ENCODE data around the gene KCTD2.
"Not testable (repeated sequence)": the region's sequence is repeated elsewhere in the genome, so short reads cannot be mapped to it uniquely, and the experiment has no call there.

The KCTD2 gene, protein sequence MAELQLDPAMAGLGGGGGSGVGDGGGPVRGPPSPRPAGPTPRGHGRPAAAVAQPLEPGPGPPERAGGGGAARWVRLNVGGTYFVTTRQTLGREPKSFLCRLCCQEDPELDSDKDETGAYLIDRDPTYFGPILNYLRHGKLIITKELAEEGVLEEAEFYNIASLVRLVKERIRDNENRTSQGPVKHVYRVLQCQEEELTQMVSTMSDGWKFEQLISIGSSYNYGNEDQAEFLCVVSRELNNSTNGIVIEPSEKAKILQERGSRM
- 50.8 reads per million, percentile 68 among the genes with 10 or more reads in this experiment for total RNA-seq

DNA sequence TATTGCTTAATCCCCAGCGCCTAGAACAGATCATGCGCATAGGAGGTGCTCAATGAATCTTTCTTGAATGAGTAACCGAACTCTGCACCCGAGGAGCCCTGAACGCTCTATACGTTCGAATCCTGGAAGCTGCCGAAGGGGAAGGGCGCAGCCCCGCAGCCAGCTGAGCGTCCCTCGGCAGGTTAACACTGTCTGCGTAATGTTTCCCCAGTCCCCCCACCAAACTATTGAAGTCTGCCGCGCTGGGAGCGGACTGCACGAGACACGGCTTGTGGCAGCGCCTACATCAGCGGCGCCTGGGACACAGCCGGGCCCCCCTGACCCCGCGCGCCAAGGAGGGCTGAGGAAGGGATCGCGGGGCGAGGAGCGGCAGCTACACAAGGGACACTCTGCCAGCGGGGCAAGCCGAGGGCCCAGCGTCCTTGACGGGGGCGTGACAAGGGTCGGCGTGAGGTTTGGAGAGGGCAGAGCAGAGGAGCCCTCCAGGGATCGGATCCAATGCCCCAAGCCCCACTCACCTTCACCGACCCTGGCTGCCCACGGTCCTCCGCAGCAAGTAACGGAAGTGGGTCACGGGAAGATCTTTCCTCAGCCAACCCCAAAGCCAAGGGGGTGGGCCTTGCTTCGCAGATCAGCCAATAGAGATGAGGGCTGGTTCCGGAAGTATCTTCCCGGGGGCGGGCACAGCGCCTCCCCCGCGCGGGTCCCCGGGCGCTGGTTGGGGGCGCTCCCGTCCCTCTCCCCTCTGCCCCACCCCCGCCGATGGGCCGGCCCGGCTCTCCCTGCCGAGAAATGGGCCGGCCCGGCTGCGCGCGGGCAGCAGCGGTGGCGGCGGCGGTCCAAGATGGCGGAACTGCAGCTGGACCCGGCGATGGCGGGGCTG, at the start of gene KCTD2, which contains the start of gene ATP5PD:
KCTD2 (plus strand) TSS at position 819 of the 883 bp plus-strand sequence; CDS start at position 845, 26 bp downstream.
ATP5PD (minus strand) TSS at position 563 of the 883 bp plus-strand sequence. CDS start 4,319 bp downstream, outside the sequence.
- DNase-seq, result peak; percentile 91

DNA sequence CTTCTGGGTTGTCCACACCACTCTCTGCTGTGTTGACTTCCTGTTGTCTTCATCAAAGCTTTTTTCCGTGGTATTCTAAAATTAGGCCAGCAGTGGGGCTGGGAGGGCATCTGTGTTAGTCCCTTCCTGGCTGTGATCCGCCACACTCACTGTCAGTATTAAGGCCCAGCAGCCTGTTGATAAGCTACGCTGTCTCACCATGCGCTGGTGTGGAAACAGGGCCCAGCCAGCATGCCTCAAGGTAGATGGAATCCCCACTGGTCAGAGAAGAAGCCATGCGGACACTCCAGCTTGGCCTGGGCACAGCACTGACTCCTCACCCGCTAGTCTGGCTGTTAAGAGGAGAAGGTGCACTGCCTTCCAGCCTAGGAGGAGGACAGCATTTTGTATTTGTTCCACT, 48.2 kb upstream of the KCTD2 start:
- no peak for DNase-seq

DNA sequence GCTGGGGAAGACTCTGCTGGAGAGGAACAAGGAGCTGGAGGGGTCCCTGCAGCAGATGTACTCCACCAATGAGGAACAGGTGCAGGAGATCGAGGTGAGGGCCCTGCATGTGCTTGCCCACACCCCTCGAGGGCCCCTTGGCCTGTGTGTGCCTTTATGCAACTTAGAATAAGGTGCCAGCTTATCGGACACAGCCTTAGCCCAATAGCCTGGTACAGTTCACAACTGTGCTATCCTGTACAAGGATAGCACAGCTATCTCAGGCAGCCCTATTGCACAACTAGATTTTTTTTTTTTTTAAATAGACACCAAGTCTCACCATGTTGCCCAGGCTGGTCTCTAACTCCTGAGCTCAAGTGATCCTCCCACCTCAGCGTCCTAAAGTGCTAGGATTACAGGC, 47.5 kb upstream of the KCTD2 start:
- DNase-seq, result no peak

DNA sequence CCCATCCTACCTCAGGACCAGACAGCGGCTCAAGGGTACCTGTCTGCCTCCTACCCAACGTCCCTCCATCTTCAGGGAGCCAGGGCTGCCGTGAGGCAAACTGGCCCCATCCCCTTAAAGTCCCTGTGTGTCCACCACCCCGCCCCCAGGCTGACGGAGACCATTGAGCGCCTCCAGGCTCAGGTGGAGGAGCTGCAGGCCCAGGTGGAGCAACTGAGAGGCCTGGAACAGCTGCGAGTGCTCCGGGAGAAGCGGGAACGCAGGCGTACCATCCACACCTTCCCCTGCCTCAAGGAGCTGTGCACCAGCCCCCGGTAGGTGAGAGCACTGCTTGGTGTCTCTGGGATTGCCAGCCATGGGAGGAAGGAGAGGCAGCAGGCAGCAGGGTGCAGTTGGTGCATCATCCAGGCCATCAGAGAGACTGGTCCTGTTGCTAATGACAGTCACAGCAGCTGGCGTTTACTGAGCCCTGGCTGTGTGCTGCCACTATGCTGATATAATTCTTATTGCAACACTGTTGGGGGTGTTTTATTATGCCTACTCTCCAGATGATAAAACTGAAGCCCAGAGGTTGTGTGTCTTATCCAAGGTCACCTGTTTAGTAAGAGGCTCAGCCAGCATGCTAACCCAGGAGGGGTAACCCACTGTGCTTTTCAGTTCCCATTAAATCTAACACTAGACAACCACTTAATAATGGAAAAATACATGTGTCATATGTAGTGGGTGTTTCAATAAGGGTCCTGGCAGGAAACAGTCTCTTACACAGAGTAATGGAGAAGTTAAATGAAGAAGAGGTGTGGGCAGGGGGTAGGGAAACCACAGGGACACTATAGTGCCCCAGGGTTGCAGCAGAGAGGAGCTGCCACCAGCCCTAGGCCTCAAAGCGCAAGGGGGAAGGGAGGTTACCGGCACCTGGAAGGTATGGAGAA, 44.8 kb upstream of the KCTD2 start:
- no peak for DNase-seq

DNA sequence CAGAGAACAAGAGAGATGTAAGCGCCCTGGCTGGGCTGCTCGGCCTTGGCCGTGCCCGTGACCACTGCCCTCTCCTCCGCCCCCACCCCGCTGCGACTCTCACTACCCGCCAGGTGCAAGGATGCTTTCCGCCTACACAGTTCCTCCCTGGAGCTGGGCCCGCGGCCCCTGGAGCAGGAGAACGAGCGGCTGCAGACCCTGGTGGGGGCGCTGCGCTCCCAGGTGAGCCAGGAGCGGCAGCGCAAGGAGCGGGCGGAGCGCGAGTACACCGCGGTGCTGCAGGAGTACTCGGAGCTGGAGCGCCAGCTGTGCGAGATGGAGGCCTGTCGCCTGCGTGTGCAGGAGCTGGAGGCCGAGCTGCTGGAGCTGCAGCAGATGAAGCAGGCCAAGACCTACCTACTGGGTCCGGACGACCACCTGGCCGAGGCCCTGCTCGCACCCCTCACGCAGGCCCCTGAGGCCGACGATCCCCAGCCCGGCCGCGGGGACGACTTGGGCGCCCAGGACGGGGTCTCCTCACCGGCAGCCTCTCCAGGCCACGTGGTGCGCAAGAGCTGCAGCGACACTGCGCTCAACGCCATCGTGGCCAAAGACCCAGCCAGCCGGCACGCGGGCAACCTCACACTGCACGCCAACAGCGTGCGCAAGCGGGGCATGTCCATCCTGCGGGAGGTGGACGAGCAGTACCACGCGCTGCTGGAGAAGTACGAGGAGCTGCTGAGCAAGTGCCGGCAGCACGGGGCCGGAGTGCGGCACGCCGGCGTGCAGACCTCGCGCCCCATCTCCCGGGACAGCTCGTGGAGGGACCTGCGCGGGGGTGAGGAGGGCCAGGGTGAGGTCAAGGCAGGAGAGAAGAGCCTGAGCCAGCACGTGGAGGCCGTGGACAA, 43.7 kb upstream of the KCTD2 start:
- no peak for DNase-seq

DNA sequence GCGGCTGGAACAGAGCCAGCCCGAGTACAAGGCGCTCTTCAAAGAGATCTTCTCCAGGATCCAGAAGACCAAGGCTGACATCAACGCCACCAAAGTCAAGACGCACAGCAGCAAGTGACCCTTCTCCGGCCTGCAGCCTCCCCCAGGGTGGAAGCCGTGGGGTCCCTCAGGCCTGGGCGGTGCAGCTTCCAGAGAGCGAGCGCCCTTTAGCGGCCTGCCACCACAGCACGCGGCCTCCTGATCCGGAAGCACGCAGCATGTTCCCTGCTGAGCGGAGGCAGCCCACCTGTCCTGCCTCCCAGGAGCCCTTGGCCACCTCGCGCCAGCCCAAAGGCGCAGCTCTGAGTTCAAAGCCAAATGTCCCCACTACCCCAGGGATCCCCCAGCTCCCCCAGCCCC, 43.1 kb upstream of the KCTD2 start:
- DNase-seq, result no peak

DNA sequence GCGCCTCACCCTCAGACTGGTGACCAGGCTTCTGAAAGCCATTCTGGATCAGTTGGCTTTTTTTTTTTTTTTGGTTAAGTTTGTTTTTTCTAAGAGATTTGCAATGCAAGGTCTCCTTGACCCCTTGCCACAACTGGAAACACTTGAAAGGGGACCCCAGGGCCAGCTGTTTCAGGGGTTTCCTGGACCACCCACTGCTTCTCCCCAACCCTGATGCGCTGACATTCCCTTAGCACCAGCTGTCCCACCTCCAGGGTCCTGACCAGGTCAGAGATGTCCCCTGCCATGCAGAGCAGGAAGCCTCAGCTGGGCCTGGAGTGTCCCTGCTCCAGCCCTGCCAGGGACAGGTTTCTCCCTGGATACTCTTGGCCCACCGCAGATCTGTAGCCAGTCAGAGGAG, 42.7 kb upstream of the KCTD2 start:
- no peak for DNase-seq

DNA sequence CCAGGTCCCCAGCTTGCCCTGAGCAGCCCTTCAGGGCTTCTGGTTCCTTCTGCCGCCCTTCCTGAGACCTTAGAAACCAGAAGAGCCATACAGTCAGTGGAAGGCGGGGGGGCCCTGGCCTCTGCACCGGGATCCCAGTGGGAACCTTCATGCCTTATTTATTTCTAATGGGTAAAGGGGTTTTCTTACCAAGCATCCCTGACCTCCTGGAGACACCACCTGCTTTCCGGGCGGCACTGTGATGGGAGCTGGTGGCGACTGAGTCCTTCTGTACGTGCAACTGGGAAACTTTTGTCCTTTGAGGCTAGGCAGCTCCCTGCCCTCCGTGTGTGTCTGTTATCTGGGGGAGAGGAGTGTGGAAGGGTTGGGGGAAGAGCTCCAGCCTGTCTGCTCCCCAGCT, 41.7 kb upstream of the KCTD2 start:
- no peak for DNase-seq

DNA sequence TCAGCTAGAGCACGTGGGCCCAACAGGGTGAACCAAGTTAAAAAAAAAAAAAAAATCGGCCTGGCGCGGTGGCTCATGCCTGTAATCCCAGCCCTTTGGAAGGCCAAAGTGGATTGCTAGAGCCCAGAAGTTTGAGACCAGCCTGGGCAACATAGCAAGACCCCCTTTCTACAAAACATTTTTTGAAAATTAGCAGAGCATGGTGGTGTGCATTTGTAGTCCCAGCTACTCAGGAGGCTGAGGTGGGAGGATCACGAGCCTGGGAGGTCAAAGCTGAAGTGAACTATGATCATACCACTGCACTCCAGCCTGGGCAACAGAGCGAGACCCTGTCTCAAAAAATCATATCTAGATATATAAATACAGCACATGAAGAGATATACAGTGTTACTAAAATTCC, 40.9 kb upstream of the KCTD2 start:
- not testable (repeated sequence) for DNase-seq

DNA sequence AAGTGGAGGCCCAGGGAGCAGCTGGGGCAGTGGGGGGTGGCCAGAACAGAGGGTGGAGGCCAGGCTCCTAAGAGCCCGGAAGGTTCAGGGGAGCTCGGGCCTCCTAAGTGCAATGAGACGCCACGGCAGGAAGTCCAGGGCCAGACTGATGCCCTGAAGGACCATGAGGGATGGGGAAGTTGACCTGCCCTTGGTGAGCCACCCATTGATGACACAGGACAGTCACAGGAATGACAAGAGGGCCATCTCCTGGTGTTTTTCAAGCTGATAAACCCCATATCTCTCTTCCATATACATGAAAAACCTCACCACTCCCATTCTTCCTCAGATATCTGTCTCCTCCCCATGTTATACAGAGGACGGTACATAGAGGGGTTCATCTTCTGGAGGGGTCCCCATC, 40.4 kb upstream of the KCTD2 start:
- DNase-seq, result no peak

DNA sequence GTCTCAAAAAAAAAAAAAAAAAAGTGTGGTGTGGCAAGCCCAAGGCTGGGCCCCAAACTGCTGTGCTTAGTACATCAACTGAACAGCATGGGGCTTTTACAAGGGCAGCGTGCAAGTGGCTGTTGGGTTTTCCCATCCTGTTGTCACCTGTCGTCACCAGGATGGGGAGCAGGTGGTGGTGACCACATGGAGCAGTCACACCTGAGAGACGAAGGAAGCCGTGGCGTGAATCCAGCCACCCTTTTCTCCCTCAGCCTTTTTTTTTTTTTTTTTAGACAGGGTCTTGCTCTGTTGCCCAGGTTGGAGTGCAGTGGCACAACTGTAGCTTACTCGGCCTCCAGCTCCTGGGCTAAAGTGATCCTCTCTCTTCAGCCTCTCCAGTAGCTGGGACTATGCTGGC, 38.7 kb upstream of the KCTD2 start:
- no peak for DNase-seq

DNA sequence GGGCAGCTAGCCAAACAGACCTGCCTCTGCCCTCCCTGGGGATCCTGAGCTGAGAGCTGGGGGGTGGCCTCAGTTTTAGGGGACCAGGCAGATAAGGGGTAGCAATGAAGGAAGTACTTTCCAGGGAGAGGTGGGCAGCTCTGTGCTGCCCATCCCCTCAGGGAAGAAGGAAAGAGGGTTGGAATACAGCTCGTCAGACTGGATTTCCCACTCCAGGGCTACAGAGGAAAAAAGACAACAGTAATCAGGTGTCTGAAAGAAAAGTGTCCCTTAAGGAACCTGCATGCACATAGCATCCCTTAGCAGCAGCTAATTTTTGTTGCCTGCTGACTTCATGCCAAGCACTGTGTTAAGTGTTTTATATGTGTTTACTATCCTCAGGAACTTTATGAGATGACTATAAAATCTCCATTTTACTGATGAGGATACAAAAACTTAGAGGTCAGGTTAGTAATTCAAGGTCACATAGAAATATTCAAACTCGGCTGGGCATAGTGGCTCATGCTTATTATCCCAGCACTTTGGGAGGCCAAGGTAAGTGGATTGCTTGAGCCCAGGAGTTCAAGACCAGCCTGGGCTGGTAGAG, 37.8 kb upstream of the KCTD2 start:
- no peak for DNase-seq

DNA sequence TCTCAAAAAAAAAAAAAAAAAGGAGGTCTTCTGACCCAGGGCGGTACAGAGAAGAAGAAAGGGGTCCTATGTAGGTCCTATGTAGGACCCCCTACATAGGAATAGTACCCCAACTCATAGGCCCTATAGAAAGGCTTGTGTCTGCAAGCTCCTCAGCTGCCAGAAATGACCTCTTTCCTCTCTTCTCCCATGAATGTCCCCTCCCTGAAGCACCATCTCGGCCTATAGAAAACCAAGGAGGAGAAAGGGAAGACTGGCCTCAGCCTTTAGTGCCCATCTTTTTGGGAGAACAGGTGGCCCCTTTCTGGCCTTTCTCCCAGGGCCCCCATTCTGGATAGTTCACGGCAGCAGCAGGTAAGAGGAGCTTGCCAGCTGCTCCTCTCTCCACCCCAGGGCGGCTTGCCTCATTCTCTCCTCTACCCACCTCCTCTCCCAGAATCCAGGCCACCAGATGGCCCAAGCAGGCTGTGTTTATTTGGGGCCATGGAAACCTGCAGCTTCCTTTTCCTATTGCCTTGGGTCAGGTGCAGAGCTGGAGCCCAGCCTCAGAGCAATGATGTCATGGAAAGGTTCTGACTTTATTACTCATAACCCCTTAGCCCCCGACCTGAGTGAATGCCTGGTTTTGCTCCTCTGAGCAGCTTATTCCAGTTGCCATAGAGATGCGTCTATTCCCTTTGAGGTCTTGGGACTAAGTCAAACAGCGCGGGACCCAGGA, 36.2 kb upstream of the KCTD2 start:
- DNase-seq, result no peak

DNA sequence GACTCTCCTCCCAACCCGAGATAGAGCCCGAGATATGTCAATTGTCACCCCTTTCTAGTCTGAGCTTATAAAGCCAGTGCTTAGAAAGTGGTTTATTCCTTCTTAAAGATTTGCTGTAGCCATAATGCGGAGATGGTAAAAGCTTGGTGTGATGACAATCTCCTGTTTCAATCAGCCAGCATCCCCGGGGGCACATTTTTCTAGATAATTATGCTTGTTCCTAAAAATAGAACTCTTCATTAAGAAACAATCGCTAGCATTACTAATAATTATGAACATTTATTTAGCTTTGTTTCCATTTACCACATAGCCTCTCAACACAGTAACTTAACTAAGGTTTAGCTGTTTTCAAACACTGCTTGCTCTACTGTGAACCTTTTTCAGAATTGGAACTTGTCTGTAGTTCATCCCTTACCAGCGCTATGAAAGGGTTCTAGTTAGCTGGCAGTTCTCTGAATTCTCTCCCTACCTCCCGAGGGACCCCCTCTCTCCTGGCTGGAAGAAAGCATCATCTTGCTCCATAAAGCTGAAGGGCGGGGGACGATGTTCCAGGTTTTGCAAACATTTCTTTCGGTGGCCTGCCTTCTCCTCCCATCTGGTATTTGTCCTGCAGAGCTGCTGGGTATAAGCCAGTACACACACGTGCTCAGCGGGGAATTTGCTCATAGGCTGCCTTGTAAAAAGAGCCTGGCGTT, 35.5 kb upstream of the KCTD2 start:
- no peak for DNase-seq

DNA sequence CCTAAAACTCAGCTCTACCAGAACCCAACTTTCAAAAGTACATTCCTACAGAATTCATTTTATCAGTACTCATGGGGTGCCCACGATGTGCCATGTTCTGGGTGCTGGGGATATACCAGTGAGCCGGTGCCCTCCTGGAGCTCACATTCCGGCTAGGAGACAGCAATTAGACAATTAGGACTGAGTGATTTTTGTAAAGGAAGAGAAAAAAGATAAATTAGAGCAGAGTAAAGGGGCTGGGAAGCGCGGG, 35.0 kb upstream of the KCTD2 start:
- DNase-seq, result no peak

DNA sequence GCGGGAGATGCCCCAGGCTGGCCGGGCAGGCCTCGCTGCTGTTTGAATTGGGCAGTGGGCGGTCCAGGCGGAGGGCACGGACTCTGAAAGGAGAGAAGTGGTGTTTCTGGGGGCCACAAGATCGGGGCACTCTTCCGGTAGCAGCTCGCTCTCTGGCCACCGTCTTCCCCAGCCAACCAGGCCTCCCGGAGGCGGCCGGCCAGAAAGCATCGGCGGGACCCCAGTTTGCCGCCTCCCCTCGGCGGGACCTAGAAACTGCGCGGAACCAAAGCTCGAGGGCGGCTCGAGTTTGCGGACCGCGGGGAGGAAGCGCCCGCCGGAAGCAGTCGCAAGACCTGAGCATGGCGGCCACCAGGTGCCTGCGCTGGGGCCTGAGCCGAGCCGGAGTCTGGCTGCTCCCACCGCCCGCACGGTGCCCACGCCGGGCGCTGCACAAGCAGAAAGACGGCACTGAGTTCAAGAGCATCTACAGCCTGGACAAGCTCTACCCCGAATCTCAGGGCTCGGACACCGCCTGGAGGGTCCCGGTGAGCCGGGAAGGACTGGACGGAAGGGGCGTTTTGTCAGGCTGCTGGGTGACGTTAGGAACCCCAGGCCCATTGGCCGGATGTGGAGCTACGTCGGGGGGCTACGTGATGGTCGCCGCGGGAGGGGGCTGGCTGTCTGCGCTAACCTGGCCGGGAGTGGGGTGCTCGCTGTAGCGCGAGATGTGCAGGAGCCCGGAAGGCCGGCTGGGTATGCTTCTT, 34.5 kb upstream of the KCTD2 start, which contains the start of gene MRPL58:
MRPL58 (plus strand) TSS at position 325 of the 746 bp plus-strand sequence; CDS start at position 342, 17 bp downstream.
- DNase-seq, result peak; percentile 67

DNA sequence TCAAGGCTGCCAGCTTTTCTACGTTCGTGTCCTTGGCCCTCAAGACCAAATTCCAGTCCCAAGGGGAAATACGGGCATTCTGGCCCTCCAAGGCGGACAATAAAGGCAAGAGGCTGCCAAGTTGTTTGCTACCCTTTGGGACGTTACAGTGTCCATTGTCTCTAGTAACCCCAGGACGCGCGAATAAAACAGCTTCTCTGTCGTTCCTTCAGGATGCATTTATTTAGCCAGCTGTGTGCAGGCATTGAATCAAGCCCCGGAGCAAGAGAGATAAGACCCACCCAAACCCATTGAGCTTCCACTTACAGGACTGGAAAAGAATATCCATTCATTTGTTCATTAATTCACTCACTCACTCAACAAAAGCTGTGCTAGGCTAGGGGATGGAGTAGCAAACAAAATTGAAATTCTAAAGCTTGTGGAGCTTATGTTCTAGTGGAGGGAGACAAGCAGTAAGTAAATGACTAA, 33.9 kb upstream of the KCTD2 start:
- no peak for DNase-seq

DNA sequence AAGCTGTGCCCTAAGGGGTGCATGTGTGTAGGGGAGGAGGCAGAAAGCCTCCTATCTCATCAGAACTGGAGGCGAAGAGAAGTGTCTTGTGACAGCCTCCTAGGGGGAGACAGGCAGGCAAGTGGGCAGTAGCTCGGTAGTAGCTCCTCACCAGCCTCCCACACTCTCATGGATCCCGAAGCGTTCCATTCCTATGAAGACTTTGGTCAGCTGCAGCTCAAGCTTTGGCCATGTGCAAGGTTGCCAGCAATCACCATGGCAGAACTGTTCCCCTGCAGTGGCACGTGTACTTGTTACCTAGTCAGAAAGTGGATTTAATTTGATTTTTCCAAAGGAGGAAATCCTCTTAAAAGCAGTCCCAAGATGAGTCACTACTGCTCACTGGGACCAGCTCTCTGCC, 27.9 kb upstream of the KCTD2 start:
- DNase-seq, result no peak

DNA sequence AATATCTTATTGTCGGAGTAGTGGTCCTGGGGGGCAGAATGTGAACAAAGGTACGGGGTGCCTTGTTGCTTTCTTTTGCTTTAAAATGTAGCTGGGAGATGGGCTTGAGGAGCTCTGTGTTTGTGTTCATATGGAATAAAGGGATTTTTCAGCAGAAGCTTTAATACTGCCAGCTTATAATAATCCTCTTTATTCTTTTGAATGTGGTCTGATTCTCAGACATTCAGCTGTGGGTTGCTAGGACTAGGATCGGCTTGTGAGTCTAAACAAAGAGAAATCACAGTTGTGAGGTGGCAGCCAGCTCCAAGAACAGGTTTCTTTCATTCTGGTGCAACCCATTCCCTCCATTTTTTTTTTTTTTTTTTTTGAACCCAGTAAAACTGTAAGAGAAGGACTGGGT, 27.3 kb upstream of the KCTD2 start:
- DNase-seq, result no peak
